ENCODE results near the gene STAP1.
"Not testable (repeated sequence)": the region's sequence is repeated elsewhere in the genome, so short reads cannot be mapped to it uniquely, and the experiment has no call there.

The STAP1 gene, protein sequence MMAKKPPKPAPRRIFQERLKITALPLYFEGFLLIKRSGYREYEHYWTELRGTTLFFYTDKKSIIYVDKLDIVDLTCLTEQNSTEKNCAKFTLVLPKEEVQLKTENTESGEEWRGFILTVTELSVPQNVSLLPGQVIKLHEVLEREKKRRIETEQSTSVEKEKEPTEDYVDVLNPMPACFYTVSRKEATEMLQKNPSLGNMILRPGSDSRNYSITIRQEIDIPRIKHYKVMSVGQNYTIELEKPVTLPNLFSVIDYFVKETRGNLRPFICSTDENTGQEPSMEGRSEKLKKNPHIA

DNA sequence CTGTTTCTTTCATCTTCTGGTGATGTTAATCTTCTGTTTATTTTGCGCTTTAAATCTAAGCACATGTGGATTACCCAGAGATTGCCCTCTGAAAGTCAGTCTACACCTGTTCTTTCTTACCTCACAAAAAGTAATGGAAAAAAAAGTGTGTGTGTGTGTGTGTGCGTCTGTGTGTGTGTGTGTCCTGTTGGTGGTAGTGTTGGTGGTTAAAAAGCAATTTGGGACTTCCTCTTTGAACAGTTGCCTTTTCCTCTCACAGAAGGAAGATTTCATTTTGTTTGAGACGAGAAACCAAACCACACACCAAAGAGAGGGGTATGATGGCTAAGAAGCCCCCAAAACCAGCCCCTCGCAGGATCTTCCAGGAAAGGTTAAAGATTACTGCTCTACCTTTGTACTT, at the start of gene STAP1:
TSS of gene STAP1 (plus strand) at position 235 of the 400 bp plus-strand sequence. CDS start at position 318, 83 bp downstream.
- peak; percentile 18 to 26 for DNase-seq

DNA sequence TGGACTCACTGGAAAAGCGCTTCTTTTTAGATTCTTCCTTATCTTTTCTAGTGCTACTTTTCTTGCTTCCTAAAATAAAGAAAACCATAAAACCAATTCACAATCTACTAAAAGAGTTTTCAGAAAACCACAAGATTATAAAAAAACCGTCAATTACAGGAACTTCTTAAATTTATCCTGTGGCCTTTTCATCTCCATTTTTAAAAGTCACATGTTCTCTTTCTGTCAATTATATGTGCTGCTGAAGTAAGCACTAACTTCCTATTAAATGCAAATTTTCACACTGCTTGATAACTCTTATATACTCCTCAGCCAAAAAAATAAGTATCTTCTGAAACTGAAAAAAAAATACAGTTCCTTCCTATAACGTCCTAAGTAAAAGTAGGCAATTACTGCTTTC, 46.0 kb upstream of the STAP1 start:
- no peak for DNase-seq

DNA sequence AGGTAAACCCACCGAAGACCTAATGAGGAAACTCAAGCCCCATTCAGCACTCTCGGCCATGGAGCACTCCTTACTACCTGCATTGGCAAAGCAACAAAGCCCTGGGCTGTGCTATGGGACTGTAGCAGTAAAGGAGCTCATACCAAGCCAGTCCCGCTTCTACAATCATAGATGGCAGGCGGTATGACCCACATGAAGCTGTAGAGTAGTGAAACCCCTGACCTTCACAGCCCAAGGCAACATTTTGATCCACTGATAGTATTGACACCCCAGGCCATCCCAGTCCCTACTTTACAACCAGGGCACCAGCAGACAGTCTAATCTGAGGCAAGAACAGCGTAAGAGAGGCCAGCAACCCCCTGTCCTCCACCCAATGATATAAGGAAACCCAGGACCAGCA, 38.4 kb upstream of the STAP1 start:
- no peak for DNase-seq

DNA sequence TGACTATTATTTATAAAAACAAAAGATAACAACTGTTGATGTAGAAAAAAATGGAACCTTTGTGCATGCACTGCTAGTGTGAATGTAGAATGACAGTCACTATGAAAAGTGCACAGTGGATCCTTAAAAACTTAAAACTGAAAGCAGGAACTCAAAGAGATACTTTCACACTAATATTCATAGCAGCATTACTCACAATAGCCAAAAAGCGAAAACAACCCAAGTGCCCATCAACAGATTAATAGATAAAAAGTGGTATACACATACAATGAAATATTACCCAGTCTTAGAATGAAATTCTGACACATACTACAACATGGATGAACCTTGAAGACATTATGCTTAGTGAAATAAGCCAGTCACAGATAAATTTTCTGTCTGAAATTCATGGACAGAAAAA, 37.0 kb upstream of the STAP1 start:
- no peak for DNase-seq

DNA sequence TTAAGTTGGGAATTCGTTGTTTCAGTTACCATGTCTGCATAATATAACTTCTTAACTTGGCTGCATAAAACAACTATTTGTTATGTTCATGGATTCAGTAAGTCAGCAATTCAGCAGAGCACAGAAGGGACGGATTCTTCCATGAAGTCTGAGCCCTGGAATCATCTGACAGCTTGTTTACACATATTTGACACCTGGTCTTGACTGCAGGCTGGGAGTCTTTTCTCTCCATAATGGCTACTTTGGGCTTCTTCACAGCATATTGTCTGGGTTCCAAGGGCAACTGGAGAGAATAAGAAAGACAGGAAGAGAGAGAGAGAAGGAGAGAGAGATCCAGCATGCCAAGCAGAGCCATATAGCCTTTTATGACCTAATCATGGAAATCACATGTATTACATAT, 36.3 kb upstream of the STAP1 start:
- no peak for DNase-seq

DNA sequence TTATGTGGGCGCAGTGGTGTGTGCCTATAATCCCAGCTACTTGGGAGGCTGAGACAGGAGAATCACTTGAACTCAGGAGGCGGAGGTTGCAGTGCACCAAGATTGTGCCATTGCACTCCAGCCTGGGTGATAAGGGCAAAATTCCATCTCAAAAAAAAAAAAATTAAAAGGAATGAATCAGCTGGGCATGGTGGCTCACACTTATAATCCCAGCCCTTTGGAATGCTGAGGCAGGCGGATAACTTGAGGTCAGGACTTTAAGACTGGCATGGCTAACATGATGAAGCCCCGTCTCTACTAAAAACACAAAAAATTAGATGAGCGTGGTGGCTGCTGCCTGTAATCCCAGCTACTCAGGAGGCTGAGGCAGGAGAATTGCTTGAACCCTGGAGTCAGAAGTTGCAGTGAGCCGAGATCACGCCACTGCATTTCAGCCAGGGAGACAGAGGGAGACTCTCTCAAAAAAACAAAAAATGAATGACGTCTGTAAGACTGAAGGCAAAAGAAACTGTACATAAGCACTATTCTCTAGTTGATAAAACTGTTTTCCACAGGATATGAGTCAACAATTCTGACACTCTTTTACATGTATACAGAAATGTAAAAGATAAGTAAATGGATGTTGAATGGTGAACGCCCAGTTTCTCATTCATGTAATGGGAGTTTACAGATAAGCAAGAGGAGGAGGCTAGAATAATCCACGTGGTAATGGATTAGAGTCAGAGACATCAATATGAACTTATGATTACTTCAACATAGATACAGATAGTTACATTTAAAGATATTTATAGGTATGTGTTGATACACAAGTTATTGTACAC, 35.5 kb upstream of the STAP1 start:
- DNase-seq = no peak

DNA sequence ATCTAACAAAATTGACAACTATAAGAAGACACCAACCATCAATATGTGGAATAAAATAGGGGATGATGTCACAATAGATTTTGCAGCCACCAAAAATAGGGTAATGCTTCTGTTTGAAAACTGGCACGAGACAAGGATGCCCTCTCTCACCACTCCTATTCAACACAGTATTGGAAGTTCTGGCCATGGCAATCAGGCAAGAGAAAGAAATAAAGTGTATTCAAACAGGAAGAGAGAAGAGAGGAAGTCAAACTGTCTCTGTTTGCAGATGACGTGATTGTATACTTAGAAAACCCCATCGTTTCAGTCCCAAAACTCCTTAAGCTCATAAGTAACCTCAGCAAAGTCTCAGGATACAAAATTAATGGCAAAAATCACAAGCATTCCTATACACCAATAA, 34.4 kb upstream of the STAP1 start:
- DNase-seq = not testable (repeated sequence)

DNA sequence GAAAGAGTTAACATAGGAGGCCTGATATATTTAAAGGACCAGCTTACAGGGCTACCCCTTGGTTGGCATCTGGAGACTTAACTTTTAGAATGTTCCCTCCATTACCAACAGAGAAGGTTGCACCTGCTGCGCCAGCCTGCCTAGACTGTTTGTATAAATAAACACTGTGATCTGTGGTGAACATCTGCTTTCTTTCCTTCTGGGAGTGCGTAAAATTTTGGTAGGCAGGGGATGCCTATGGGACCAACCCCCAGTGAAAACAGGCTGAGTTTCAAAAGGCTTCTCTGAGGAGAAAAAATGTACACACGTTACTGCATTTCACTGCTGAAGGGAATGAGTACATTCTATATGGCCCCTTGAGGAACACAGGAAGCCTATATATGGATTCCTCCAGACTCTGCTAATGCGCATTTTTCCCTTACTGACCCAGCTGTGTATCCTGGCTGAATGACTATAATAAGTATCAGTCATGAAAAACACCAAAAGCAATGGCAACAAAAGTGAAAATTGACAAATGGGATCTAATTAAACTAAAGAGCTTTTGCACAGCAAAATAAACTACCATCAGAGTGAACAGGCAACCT, 27.1 kb upstream of the STAP1 start:
- DNase-seq = no peak

DNA sequence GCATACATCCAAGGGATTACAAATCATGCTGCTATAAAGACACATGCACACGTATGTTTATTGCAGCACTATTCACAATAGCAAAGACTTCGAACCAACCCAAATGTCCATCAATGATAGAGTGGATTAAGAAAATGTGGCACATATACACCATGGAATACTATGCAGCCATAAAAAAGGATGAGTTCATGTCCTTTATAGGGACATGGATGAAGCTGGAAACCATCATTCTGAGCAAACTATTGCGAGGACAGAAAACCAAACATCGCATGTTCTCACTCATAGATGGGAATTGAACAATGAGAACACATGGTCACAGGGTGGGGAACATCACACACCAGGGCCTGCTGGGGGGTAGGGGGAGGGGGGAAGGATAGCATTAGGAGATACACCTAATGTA, 26.1 kb upstream of the STAP1 start:
- DNase-seq = not testable (repeated sequence)

DNA sequence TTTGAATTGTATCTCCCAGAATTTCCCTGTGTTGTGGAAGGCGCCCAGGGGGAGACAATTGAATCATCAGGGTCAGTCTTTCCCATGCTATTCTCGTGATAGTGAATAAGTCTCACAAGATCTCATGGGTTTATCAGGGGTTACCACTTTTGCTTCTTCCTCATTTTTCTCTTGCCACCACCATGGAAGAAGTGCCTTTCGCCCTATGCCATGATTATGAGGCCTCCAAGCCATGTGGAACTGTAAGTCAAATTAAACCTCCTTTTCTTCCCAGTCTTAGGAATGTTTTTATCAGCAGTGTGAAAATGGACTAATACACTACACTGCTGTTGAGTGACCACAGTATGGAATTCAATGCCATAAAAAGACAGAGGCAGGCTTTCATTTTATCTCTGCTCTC, 25.4 kb upstream of the STAP1 start:
- no peak for DNase-seq

DNA sequence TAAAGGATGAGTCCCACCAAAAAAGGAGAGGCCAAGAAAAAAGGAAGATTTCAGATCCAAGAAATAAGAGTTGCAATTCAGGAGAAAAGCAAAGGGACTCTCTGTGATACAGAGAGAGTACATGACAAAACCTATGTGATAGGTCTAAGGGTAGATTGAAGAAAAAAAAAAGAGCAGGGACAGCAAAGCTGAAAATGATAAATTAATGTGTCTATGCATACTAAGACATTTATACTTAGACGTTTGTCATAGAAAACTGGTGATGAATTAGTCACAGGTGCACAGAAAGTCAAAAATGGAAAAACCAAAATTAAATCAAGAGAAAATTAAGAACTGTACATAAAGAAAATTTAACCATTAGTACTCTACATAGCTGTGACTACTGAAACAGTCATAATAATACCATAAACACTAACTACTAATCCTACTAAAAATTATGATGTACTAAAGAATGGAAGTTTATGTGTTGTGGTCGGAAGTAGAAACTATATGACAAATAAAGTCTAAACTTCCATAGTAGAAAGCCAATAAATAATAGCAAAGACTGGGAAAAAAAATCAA, 23.2 kb upstream of the STAP1 start:
- no peak for DNase-seq

DNA sequence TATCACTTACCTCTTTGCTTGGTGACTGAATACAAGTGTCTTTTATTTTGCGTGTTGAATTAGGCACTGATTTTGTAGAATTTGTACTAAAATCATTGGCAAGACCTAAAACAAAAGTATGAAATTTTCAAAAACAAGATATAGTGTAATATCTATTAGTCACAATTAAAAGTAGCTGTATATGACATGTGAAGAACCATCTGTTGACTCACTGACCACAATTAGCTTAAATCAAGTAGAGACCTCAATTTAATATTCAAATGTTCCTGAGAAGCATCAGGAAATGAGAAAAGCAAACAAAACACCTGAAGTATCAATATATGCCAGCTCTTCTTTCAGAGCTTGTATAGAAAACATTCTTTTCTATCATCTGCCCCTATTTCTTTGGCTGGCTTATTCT, 18.7 kb upstream of the STAP1 start:
- DNase-seq = no peak

DNA sequence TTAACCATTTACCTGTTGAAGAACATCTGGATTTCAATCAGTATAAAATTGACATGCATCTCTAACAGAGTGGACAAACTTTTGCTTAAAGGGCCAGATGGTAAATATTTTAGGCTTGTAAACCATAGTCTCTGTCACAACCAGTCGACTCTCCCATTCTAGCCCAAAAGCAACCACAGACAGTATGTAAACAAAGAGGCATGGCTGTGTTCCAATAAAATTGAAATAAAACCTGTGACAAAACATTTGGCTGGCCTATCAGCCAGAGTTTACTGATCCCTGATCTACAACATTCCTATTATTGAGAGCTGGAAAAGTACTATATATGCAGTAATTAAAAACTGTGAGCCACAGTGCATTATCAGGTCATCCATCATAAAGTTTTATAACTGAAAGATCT, 16.5 kb upstream of the STAP1 start:
- no peak for DNase-seq

DNA sequence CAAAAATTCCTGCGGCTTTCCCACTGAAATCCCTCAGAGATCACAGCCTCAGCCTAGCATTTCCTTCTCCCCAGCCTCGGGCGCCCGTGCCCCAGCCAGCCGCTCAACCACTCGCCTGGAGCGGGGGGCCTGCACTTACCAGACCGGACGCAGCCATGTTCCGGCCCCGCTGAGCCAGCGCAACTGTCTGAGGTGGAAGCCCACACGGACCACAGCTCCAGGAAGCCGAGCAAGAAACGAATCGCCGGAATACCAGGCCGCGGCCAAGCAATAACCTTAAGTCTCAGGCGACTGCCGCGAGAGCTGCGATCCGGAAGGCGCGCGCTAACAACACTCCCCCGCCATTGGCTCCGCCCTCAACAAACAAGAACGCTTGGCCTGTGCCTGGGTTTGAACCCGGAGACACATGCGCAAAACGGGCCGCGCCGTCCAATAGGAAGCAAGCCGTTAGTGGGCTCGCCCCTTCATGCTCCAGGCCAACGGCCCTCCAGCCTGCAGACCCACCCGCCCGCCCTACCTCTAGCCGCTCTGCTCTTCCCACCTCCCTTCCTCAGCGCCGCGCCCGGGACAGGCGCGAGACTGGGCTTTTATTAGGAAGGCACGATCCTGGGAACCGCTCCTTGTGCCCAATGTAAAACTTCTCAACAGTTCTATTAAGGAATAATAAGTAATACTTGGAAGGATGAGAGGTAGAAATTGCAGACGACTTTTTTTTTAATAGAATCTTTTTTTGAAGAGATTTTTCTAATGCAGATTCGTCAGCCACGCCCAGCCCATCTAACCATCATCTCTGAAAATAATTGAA, 13.1 kb upstream of the STAP1 start, which contains the start of gene CENPC:
TSS of gene CENPC (minus strand) at position 305 of the 805 bp plus-strand sequence. CDS start at position 157, 148 bp downstream.
- peak; percentile 87 to 88 for DNase-seq

DNA sequence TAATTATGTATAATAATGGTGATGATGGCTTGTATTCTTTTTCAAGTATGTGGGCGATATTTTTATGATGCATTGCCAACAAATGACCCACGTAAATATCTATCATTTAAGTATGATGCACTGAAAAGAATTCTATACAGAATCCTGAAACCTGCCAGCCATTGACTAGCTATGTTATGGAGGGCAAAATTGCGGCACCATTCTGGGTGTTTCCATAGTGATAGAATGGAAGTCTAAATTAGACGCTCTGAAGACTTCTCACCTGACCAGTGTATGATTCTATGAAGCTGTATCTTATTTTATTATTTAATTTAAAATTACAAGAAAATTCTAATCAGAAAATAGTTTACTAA, 12.5 kb upstream of the STAP1 start:
- no peak for DNase-seq

DNA sequence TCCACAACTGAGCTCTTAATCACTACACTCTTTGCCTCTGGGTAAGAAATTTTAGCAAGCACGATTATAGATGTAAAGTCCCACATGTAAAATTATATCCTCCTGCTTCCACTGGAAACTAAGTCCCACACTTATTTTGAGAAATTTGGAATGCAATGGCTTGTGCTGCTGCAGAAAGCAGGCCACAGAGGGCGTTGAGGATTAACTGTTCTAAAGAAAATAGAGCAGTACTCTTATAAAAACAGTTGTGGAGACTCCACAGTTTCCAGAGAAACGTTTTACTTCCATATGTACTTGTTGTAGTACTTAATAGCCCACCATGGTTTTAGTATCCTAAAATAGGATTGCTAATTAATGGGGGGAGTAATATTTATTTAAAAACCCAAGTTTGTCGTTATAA, 11.6 kb upstream of the STAP1 start:
- no peak for DNase-seq

DNA sequence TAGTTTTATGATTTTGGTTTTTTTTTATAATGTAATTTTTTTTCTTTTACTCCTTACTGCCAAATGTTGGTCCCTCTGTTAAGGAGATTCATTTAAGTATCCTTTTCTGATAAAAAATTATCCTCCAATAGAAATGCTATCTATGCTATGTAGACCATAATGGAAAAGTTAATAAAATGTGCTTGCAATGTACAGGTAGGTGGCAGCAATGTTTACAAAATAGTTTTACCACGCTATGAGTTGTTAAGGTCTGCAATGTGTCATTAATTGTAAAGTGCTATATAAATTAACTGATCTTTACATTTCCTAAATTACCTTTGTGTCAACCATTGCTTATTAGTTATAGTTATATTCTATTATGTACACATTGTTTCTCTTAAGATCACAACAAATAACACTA, 9.4 kb upstream of the STAP1 start:
- no peak for DNase-seq

DNA sequence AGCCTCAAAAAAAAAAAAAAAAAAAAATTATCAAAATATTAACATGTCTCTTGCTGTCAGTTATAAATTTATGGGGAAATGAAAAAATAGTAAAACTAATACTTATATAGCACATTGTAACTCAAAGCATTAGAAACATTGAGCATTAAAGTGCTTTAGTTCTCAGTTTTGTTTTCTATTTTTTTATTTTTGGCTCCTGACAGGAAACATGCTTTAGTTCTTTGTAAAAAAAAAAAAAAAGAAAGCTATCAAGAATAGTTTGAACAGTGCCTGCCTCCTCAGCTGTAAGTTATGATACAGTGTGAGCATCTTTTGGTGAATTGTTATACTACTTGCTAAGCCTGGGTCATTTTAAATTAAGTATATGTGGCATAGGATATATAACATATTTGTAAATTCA, 8.1 kb upstream of the STAP1 start:
- no peak for DNase-seq

DNA sequence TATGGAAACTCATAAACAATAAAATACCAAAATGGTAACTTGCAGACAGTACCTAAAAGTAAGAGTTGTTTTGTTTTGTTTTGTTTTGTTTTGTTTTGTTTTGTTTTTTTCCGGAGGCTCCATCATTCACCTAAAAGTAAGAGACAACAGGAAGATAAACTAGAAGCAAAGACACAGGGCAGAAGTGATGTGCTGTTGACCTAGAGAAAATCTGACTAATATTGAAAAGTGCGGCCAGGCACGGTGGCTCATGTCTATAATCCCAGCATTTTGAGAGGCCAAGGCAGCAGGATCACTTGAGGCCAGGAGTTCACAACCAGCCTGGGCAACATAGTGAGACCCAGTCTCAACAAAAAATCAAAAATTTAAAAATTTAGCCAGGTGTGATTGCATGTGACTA, 7.7 kb upstream of the STAP1 start:
- DNase-seq = no peak

DNA sequence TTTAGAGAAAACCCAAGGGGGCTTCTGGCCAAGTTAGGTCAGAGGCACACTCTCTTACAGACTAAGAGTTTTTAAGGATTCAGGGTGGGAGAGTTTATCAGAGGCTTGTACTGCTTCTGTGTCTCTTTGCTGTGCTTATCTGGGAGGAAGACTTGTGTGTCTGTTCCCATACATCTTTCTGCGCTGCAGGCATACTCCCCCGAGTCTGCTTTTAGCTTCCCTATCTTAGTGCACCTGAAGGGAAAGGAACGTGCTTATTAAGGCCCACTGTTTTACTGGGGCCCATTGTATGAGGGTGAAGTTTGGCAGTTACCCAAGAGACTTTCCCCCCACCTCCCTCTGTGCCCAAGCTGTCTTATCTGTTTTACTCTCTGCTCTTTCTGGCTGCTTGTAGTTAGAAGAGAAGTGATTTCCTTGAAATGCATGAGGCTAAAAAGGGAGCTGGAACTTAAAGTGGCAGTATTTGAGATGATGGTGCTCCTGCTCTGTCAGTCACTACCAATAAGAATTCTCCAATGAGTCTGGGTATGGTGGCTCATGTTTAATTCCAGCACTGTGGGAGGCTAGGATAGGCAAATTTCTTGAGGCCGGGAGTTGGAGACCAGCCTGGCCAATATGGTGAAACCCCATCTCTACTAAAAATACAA, 6.3 kb upstream of the STAP1 start:
- not testable (repeated sequence) for DNase-seq

DNA sequence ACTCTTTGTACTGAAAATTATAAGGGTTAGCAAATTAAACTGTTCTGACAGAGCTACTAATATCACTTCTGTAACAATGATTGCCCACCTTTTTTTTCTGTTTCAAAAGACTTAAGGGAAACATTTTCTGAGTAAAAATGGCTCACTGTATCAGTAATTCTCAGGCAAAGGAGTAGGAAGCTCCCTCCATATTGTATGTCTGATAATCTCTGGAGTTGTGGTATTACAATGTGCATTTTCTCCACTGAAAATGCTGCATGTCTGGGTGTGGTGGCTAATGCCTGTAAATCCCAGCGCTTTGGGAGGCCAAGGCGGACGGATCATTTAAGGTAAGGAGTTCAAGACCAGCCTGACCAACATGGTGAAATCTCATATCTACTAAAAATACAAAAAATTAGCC, 4.4 kb upstream of the STAP1 start:
- DNase-seq = no peak

DNA sequence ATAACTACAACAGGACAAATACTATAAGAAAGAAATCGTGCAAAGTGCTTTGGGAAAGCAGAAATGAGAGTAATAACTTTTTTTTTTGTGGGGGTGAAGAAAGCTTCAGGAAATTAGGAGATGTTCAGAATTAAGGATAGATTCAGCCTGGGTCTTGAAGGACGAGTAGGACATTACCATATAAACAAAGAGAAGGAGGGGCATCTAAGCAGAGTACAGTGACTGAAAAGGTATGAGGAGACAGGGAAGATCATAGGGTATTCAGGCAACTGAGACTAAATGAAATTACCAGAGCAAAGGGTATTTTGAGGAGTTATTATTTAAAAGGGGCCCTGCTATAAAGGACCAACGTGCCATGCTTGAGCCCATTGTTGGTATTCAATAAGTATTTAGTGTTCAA, 3.1 kb upstream of the STAP1 start:
- DNase-seq = no peak

Measured in activated CD4-positive, alpha-beta T cell treated with anti-CD3 and anti-CD28 coated beads for 4 hours (primary cell).